ENCODE measurements around the gene GALNT2.

Gene GALNT2

DNA sequence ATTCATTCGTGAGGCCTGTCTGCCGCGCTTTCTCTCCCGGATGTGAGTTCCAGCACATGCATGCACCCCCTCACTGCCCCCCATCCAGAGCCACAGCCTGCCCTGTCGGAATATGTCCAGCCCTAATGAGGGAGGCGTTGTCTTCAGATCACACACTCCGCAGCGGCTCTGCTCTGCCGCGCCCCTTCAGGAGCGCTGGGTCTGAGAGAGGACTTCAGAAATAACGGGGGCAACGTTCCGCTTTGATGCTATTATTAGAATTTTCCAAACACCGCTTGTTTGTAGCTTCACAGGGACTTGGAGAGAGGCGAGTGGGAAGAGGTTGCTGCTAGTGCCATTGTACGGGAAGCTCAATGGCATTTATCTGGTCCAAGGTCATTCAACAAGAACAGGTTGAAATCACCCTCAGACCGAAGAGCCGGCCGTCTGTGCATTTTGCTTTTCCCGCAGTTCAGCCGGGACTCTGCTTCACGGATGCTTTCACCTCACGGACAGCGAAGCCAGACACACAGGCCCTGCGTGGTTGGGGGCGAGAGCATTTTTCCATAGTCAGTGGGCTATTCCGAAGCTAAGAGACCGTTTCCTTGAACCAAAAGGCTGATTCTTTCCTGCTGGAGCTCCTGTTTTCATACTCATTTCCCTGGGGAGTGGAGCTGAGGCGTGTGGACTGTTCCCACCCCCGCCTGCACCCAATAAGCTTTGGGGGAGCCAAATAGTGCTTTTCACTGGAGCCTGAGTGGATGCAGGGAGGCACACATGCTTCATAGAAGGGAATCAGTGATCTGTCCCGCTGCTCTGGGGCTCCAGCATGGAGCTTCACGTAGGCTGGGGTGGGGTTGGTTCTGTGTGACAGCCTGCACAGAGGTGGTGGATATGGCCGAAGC, 69.7 kb downstream of the GALNT2 start:
- no peak for DNase-seq

DNA sequence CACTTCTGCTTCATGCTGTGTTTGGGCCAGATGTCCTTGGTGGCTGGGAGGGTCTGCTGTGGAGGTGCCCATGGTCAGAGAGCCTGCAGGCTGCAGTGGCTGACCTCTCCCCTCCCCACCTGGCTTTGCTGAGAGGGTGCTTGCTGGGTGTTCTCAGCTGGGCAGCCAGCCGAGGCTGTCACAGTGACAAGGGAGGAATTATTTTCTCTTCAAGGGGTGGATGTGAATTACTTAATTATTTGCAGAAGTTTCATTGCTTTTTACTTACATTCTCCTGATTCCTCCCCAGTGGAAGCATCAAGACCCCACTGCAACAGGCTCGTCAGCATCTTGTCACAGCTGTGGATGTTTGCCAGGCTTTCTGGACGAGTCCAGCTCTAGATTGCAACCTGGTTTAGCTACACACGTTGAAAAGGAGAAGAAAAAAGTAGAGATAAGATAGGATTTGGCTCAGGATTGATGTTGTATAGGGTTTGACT, 70.3 kb downstream of the GALNT2 start:
- no peak for DNase-seq

DNA sequence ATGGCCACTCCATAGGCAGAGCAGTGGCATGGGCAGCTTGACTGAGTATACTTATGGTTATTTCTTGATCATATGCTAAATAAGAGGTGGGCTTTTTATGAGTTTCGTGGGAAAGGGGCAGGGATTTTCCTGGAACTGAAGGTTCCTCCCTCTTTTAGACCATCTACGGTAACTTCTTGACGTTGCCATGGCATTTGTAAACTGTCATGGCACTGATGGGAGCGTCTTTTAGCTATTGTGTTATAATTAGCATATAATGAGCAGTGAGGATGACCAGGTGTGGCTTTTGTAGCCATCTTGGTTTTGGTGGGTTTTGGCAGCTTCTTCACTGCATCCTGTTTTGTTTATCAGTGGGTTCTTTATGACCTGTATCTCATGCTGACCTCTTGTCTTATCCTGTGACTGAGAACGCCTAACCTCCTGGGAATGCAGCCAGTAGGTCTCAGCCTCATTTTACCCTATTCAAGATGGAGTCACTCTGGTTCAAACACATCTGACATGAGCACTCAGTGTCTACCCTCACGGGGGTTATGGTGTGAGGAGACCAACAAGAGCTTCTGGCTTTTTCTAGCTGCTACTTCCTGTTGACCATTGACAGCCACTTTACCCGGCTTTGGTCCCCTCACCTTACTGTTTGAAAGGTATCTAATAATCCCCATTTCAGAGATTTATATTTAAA, 71.7 kb downstream of the GALNT2 start:
- DNase-seq: no peak

DNA sequence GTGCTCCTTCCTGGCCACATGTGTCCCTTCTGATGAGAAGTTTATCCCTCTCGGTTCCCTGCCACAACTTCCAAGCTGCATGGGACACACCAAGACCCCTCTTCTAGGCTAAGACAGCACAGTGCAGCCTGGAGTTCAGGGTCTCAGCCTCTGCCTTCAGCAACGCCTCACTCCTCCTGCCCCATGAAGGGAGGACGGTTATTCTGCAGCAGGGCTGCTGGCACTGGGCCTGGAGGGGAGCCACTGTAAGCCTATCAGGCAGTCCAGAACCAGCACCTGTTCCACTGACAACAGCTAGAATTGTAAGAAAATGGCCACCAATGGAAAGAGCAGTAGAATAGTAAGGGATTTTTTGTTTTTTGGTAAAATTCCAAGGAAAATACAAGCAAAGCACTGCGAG, 72.3 kb downstream of the GALNT2 start:
- DNase-seq: no peak

DNA sequence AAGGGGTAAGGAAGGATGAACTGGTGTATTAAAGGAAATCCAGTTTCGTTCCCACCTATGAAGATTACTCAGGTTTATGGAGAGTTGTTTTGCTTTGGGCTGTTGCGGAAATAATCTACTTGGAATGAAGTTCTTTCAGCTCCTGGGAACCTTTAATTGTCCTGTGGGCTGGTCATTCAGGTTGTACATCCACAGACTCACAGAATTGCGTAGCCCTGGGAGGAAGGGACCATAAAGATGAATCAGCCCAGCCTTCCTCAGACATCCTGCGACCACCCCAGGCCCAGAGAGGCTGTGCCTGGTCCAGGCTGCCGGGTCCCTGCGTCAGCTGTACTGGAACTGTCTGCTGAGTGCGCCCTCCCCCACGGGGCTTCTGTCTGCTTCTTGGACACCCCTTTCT, 72.7 kb downstream of the GALNT2 start:
- DNase-seq: no peak

DNA sequence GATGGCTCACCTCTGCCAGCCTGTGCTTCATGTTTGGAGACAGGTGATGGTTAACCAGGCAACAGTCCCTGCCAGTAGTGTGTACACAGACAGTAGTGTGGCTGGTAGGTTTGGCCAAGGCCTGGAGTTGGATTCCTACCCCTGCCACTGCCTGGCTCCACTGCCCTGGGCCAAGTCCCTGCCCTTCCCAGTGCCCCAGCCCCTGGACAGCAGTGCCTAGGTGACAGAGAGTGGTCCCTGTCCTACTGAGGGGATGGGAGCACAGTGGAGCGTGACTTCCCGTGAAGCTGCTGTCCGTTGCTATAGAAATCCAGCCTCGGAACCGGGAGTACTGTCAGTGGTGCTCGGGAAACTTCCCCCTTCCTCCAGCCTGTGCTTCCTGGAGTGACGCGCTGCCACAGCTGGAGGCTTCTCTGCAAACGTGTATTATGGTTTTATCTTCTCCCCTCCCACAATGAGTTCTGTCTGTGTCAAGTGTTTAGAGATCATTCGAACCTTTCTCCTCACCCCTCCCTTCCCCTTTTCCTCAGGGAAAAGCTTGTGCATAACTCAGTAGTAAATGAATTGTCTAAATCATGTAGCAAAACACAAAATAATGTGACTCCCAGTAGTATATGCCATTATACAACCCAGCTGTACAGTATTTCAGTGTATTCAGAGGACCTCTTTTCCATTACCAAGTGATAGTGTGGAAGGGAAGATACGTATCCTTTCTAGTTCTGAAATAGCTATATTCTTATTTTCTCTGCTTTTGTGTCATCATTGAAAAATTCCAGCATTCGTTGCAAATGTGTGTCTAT, 73.4 kb downstream of the GALNT2 start:
- DNase-seq: no peak

DNA sequence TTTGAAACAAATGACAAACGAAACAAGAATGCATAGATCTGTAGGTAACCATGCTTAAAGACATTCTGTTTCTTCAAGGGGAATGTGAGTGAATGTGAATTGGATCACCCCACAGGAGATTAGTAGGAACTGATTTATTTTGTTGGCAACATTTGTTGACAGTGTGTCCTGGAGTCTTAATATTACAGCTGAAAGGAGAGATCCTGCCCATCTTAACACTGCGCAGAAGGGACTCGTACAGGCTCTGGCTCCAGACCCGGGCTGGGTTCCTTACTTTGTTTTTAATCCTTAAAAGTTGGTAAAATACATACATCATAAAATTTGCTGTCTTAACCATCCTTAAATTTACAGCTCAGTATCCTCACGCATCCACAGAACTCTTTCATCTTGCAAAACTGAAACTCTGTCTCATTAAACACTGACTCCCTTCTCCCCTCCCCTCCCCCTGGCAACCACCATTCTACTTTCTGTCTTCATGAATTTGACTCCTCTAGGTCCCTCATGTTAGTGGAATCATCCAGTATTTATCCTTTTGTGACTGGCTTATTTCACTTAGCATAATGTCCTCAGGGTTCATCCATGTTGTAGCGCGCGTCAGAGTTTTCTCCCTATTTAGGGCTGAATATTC, 74.1 kb downstream of the GALNT2 start:
- DNase-seq: peak; percentile 25

DNA sequence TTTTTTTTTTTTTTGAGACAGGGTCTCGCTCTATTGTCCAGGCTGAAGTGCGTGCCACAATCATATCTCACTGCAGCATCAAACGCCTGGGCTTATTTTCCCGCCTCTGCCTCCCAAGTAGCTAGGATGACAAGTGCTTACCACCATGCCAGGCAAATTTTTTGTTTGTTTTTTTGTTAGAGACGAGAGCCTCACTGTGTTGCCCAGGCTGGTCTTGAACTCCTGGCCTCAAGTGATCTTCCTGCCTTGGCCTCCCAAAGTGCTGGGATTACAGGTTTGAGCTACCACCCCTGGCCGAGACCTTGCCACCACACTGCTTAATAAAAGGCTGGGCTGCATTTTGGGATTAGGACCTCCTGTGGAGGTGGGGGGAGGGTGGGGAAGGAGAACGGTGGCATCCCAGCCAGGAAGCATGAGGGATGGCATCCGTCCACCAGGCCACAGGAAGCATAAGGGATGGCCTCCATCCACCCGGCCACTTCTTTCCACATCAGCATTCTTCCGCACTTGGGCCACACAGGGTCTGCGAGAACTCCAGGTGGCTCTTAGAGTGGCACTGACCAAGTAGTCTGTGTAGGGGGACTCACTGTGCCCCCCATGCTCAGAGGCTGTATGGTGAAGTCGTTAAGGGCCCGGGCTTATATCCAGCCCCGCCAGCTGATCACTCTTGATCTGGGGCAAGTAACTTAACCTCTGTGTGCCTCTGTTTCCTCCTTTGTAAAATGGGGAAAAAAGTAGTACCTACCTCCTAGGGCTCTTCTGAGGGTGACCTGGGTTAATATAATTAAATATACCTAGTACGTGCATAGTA, 75.0 kb downstream of the GALNT2 start:
- no peak for DNase-seq

DNA sequence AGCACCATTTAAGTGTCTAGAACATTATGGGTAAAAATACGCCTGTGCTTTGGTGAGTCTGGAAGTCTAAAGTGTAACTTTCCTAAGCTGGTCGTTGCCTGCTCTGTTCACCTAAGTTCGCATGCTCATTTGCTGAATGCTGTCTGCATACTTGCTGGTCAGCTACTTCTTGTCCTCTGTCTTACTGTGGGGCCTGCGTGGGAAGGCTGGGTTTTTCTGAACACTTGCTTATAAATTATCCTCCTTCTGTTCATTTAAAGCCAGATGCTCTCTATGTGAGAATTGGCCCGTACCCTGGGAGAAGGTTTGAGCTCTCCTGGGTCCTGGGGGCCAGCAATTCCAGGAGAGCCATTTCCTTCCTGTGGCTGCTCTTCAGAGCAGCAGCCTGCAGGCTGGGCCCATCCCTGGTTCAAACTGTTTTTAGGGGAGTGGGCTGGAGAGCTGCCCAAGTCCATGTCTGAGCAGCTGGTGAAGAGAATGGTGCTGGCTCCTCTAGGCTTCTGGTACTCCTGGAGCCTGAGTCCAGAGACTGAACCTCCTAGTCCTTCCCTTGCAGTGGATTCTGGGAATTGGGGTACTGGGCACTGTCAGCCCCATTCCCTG, 75.7 kb downstream of the GALNT2 start:
- DNase-seq: no peak

DNA sequence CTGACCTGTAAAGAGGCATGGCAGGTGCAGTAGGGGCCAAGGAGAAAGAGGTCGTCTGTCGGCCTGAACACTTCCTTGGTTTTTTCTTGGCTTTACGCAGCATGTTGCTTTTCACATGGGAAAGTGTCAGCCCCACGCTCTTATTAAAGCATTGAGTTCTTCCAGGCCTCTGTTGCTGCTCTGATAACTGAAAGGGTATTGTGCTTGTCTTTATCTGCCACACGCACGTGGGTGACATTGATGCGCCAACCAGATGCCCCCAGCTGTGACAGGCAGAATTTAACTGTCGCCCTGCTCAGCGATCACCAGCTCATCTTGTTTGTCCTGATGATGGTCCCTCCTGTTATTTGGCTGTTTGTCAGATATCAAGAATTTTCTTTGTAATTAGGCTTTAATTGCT, 76.5 kb downstream of the GALNT2 start:
- DNase-seq: no peak

DNA sequence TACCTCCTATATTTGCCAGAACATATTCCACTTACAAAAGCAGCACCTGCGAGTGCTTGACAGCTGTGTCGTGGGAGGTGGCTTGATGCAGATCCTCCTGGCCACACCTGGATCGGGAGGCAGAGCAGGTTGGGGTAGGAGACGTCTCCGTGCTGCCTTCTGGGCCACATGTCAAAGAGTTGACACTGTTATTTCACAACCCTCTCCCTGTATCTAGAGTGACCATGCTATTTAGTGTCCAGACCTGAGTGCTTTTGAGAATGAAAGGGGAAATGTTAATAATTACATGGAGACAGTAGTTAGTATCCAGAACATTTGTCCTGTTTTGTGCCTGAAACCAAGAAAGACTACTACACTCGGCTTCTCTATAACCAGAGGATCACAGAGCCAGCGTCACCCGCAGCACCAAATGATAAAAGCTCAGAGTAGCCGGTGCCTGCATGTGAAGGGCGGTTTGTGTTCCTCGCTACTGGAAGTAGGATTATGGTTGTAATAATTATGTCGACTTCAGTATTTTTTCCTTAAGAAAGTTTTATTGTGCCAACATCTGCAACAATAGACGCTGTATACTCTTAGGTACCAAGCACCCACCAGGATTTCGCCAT, 77.1 kb downstream of the GALNT2 start:
- DNase-seq: no peak

DNA sequence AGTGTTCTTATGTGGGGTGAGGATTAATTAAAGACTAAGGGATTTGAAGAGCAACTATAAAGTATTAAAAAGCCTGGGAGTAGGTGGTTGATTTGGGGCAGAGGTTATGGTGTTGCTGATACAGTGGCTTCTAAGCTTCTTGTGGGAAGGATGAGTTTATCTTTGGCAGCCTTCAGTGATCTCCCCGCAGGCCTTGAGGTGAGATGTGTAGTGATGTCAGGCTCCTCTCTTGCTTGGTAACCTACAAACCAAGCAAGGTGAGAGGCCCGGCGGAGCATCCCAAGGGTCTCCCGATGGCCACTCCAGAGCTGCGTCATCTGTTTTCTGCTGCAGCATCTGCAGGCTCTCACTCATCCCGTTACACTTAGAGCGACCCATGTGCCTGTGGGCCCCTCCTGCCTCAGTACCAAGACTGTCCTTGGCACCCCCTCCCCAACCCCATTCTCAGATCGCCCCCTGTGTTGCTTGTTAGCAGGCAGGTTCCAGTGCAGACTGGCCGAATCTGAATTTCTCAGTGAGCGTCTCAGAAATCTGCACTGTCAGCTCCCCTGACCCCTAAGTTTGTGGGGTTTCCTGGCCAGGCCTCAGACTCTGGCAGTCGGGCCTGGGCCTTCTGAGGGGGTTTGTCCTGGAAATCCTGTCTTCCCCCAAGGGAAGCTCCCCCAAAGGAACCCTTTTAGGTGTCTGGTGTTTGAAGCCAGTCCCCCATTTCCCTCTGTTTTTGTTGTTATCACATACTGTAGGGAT, 77.9 kb downstream of the GALNT2 start:
- DNase-seq: no peak

DNA sequence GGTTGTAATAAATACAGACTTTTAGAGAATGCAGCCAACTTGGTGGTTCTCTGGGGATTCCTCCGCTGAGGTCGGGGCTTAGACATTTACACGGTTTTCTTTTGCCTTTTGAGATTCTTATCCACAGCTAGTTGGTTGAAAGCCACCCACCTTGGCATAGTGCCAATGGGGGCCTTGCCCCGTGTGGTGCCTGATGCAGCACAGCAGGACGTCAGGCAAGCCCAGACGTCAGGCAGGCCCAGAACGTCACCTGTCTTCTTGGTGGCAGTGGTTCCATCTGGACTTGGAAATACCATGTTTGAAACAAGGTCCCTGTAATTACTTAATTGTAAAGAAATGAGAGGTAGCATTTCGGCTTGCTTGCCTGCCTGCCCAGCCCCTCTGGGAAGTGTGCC, 78.5 kb downstream of the GALNT2 start:
- DNase-seq: no peak

DNA sequence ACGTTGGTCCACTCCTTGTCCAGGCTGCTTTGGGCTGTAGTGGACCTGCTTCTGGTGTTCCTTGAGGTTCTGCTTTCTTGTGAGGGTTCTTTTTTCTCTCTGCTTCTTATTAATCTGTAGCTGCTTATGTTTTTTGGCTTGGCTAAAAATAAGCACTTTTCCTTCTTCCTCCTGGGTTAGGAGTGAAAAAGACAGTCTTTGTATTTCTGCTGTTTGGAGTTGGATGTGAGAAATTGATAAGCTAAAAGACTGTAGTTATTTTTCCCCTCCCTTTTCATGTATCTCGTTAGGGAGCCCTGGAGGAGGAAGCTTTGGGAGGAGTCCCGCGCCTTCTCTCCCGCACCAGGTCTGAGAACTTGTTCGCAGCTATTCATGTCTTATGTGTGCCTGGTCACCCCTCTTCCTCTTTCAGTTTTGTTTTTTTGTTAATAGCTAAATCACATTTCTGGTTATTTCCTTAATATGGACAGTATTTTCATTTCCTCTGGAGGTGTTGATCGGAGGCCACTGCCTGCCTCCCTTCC, 79.0 kb downstream of the GALNT2 start:
- no peak for DNase-seq

DNA sequence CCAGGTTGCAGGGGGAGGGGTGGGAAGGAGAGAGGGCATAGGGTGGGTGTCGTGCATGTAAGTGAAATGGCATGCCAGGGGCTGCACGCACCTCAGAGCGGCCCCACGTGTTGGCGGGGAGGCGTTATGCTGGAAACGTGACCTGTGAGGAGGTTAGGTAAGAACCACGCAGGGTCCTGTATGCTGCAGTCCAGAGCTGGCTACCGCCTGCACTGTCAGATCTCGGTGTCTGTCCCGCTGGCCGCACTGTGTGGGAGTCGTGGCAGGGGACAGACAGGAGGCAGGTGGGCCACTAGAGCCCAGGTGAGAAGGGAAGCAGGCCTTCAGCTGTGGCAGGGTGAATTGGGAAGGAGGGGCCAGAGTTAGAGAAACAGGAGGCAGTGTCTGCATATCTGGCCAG, 79.7 kb downstream of the GALNT2 start:
- DNase-seq: no peak

DNA sequence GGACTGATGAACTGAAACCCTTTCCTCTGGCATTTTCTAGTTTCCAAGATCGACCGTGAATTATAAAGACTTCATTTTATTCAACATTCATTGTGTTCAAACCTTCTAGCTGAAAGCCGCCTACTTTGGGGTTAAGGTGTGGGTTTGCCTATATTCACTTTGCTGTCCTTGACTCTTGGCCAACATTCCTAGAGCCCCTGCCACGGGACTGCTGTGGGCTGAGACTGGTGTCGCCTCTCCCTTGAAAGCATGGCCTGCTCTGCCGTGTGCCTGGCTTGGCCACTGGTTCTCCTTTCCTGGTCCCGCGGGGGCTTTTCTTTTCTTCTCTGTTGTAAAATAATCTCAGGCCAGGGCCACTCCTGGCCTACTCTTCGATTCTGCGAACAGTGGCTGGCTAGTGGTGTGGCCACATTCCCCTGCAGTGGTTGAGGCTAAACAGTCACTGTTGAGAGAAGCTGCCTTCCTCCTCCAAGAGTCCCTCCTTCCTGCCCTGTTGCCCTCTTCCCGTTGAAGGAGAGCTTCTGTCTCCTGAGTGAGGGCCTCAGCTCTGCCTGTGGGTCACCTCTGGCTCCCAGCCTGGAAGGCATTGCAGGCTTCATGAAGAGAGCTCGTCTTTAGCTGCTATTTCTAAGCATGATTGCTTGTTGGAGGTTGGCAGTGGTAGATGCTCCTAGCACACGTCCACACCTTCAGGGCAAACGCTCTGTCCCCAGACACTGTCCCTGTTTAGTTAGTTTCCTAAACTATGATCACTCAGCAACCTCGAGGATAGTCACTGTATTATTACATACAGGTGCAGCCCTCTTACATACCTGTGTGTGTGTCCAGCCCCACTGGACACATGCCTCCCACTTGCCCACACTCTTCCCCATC, 80.5 kb downstream of the GALNT2 start:
- no peak for DNase-seq

DNA sequence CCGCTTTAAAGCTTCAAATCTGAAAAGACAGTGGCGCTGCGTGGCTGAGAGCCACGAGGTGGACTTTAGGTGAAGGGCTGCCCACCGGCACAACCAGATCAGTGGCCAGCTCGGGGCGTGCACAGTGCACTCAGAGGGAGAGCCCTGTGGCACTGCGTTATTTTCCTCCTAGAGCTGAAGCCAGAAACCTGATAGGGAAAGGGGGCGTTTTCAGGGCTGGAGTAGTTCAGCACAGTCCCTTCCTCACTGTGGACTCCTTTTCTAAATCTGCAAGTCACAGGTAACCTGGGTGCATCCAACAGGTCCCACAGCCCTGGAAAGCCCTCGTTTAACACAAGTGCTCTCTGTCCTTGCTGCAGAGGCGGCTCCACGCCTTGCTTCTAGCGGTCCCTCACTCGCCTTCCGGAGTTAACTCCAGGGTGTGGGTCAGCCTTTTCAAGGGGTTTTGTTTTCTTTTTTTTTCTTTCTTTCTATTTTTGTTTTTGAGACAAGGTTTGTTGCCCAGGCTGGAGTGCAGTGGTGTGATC, 81.2 kb downstream of the GALNT2 start:
- no peak for DNase-seq

DNA sequence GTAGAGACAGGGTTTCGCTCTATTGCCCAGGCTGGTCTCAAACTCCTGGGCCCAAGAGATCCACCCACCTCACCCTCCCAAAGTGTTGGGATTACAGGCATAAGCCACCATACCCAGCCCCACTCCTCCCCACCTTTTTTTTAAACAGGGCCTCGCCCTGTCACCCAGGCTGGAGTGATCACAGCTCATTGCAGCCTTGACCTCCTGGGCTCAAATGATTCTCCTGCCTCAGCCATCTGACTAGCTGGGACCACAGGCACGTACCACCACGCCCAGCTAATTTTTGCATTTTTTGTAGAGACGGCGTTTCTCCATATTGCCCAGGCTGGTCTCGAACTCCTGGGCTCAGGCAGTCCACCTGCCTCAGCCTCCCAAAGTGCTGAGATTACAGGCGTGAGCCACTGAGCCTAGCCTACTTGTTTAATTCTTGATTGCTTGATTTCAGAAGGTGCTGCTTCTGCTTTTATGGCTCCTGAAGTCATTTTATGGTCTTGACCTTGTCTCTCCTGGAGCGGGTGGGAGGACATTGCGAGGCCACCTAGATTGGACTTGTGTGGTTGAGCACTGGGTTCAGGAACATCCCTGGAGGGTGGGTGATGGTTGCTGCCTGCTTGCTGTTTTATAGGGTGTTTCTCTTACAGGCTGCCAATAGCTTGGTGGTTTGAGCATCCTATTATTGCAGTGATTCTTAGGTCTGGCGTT, 81.9 kb downstream of the GALNT2 start:
- DNase-seq: no peak
